GM12878 (cell line): ENCODE results near the gene ASIC5.

Source experiments
- E2F8 ChIP-seq: fragments of 450-650 bp; IDR thresholded peaks from 2 replicates; pipeline ENCODE4 v1.6.1; 2018; ENCODE audit warnings: mild to moderate bottlenecking, low read depth, moderate library complexity; ENCODE audit not compliant: partially characterized antibody
- EZH2 ChIP-seq: IDR thresholded peaks from 2 replicates; pipeline ENCODE4 v1.6.1; 2012; ENCODE audit warnings: low read depth, mild to moderate bottlenecking, control low read depth, inconsistent platforms, low read length, borderline replicate concordance; ENCODE audit not compliant: control insufficient read depth
- JUND ChIP-seq: IDR thresholded peaks from 2 replicates; pipeline ENCODE4 v1.6.1; 2012; ENCODE audit warnings: low read depth, mild to moderate bottlenecking, low read length, improper control_type of control experiment, moderate library complexity
- NR2C2 ChIP-seq: IDR thresholded peaks from 2 replicates; pipeline ENCODE4 v1.6.1; 2011; ENCODE audit warnings: borderline replicate concordance, low read depth; ENCODE audit not compliant: control insufficient read depth, insufficient read length
- POLR2A ChIP-seq: IDR thresholded peaks from 2 replicates; pipeline ENCODE4 v1.6.1; 2011; ENCODE audit warnings: low read depth, mild to moderate bottlenecking, low read length
- PRDM15 ChIP-seq: fragments of 450-650 bp; formaldehyde crosslinking; IDR thresholded peaks from 2 replicates; pipeline ENCODE4 v1.4.0; 2020; ENCODE audit warnings: mild to moderate bottlenecking, moderate library complexity
- RFX5 ChIP-seq: IDR thresholded peaks from 2 replicates; pipeline ENCODE4 v1.6.1; 2011; ENCODE audit warnings: low read depth, low read length, improper control_type of control experiment
- STAT3 ChIP-seq: IDR thresholded peaks from 2 replicates; pipeline ENCODE4 v1.6.1; 2011; ENCODE audit warnings: low read depth, low read length, improper control_type of control experiment
- SUZ12 ChIP-seq: fragments of 200-600 bp; sonication (generic); IDR thresholded peaks from one replicate; pipeline ENCODE4 v1.6.1; 2018; ENCODE audit warnings: antibody characterized with exemption, mild to moderate bottlenecking; ENCODE audit not compliant: unreplicated experiment
- TARDBP ChIP-seq: IDR thresholded peaks from 2 replicates; pipeline ENCODE4 v1.6.1; 2016; ENCODE audit warnings: borderline replicate concordance
- ZNF24 ChIP-seq: fragments of 450-650 bp; IDR thresholded peaks from 2 replicates; pipeline ENCODE4 v1.6.1; 2017; ENCODE audit warnings: antibody characterized with exemption, mild to moderate bottlenecking
- TF ChIP-seq, protein P1 (sequence below), 3 experiments: IDR thresholded peaks in 2 of 3; conservative IDR thresholded peaks in 1 of 3; 2 replicates each; pipeline ENCODE4 v1.5.1; 2011; ENCODE audit warnings: low read depth in 3 of 3, low read length in 3 of 3, mild to moderate bottlenecking in 3 of 3, control low read depth in 2 of 3, moderate library complexity in 2 of 3, inconsistent platforms in 1 of 3, mixed read lengths in 1 of 3; ENCODE audit not compliant: control insufficient read depth in 2 of 3, insufficient read depth in 1 of 3; ENCODE audit errors: extremely low read depth in 1 of 3
- TF ChIP-seq, protein P2 (sequence below): fragments of 450-650 bp; IDR thresholded peaks from 2 replicates; pipeline ENCODE4 v1.6.1; 2016; ENCODE audit warnings: mild to moderate bottlenecking, moderate library complexity, borderline replicate concordance

DNA sequence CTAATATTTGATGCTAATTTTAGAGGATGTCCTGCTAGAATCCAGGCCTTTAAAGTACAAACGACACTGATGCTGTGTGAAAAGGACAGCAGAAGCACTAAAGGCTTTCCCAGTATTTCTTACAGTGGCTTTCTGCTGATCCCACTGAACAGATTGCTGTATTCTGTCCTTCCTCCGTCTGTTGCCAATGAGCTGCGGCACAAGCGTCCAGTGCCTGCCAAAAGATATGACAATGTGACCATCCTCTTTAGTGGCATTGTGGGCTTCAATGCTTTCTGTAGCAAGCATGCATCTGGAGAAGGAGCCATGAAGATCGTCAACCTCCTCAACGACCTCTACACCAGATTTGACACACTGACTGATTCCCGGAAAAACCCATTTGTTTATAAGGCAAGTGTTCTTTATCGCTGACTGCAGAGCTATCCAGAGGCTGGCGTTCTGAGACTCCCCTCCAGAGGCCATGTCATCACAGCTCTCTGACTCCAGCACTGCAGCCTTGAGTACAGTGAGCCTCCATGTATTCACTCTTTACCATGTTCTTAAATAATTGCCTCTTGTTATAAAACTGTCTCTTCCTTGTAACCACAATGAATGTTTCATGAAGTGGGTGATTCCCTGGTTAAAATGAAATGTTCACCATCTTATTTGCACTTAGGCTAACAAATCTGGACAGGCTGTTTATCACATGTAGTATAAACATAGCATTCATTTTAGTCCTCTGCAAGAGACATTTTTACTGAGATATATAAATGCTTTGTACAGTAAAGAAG lies 63.7 kb downstream of the ASIC5 start:
- no peak for TF ChIP-seq PRDM15 (CRISPR knock-in tag)
- TF ChIP-seq EZH2, result no peak
- TF ChIP-seq NR2C2, result no peak
- TF ChIP-seq ZNF24, result no peak
- TF ChIP-seq STAT3, result no peak
- TF ChIP-seq, protein P1, sequence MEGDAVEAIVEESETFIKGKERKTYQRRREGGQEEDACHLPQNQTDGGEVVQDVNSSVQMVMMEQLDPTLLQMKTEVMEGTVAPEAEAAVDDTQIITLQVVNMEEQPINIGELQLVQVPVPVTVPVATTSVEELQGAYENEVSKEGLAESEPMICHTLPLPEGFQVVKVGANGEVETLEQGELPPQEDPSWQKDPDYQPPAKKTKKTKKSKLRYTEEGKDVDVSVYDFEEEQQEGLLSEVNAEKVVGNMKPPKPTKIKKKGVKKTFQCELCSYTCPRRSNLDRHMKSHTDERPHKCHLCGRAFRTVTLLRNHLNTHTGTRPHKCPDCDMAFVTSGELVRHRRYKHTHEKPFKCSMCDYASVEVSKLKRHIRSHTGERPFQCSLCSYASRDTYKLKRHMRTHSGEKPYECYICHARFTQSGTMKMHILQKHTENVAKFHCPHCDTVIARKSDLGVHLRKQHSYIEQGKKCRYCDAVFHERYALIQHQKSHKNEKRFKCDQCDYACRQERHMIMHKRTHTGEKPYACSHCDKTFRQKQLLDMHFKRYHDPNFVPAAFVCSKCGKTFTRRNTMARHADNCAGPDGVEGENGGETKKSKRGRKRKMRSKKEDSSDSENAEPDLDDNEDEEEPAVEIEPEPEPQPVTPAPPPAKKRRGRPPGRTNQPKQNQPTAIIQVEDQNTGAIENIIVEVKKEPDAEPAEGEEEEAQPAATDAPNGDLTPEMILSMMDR (IDR thresholded peaks at IDR 0.05 in 2 of 3, conservative IDR thresholded peaks at IDR 0.05 in 1 of 3; ENCODE audit: control insufficient read depth in 2 of 3, extremely low read depth in 1 of 3, insufficient read depth in 1 of 3, low read depth in 3 of 3, low read length in 3 of 3), result no peak
- no peak for TF ChIP-seq JUND
- TF ChIP-seq, protein P2, sequence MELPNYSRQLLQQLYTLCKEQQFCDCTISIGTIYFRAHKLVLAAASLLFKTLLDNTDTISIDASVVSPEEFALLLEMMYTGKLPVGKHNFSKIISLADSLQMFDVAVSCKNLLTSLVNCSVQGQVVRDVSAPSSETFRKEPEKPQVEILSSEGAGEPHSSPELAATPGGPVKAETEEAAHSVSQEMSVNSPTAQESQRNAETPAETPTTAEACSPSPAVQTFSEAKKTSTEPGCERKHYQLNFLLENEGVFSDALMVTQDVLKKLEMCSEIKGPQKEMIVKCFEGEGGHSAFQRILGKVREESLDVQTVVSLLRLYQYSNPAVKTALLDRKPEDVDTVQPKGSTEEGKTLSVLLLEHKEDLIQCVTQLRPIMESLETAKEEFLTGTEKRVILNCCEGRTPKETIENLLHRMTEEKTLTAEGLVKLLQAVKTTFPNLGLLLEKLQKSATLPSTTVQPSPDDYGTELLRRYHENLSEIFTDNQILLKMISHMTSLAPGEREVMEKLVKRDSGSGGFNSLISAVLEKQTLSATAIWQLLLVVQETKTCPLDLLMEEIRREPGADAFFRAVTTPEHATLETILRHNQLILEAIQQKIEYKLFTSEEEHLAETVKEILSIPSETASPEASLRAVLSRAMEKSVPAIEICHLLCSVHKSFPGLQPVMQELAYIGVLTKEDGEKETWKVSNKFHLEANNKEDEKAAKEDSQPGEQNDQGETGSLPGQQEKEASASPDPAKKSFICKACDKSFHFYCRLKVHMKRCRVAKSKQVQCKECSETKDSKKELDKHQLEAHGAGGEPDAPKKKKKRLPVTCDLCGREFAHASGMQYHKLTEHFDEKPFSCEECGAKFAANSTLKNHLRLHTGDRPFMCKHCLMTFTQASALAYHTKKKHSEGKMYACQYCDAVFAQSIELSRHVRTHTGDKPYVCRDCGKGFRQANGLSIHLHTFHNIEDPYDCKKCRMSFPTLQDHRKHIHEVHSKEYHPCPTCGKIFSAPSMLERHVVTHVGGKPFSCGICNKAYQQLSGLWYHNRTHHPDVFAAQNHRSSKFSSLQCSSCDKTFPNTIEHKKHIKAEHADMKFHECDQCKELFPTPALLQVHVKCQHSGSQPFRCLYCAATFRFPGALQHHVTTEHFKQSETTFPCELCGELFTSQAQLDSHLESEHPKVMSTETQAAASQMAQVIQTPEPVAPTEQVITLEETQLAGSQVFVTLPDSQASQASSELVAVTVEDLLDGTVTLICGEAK, result no peak
- TF ChIP-seq E2F8, result no peak
- TF ChIP-seq POLR2A, result no peak
- no peak for TF ChIP-seq TARDBP
- TF ChIP-seq SUZ12, result no peak
- TF ChIP-seq RFX5, result no peak
